CD4-positive, alpha-beta T cell (primary cell): Measurements from ENCODE around the gene PMAIP1. TPM values are rescaled to one million over a fixed set of nuclear protein-coding genes. Genes with fewer than 3 reads are reported as not detected.
A peak's percentile ranks its signal among the peaks of the same experiment; 100 is the strongest.

ENCODE experiments used
- ATAC-seq: fragments of 200-7000 bp; cut with Tn5 transposase; one replicate; pipeline ENCODE4 v1.10.0; 2022; ENCODE audit warnings: mild to moderate bottlenecking; ENCODE audit not compliant: poor library complexity
- CTCF ChIA-PET: fragments of 350-600 bp; sonication (Branson Sonifier 250); formaldehyde crosslinking; loops from one replicate; lab custom pipeline; 2021; ENCODE audit warnings: antibody characterized with exemption, inconsistent platforms; lab: Charles Lee
- POLR2A ChIA-PET: fragments of 350-600 bp; sonication (Branson Sonifier 250); formaldehyde crosslinking; loops from one replicate; lab custom pipeline; 2021; ENCODE audit warnings: antibody characterized with exemption, inconsistent platforms; lab: Charles Lee
- DNase-seq, 14 experiments: peaks; one replicate each; pipeline ENCODE4 v3.0.0-alpha.2; 2013 to 2020; ENCODE audit warnings: mixed read lengths in 2 of 14
- H3K27ac ChIP-seq, 2 donors: one replicate each; pipeline versions ENCODE4 v1.5.1 to v1.7.0; 2013; ENCODE audit warnings: low read length in 2 of 2, low read depth in 1 of 2, mild to moderate bottlenecking in 1 of 2
- H3K27me3 ChIP-seq, 2 experiments: 1 replicate in 1 of 2; 2 replicates in 1 of 2; pipeline versions ENCODE4 v1.6.1 to v1.7.0; 2013; ENCODE audit warnings: low read length in 2 of 2, control low read depth in 1 of 2, mild to moderate bottlenecking in 1 of 2, moderate library complexity in 1 of 2; ENCODE audit not compliant: insufficient read depth in 2 of 2, control insufficient read depth in 1 of 2
- H3K36me3 ChIP-seq: one replicate; pipeline ENCODE4 v1.6.1; 2013; ENCODE audit warnings: low read length, control low read depth; ENCODE audit not compliant: insufficient read depth
- H3K4me1 ChIP-seq: one replicate; pipeline ENCODE4 v1.6.1; 2013; ENCODE audit warnings: low read length, control low read depth; ENCODE audit not compliant: insufficient read depth
- H3K4me3 ChIP-seq: one replicate; pipeline ENCODE4 v1.5.1; 2013; ENCODE audit warnings: mild to moderate bottlenecking, low read length, moderate library complexity
- H3K9me3 ChIP-seq, 2 experiments: 1 replicate in 1 of 2; 2 replicates in 1 of 2; pipeline versions ENCODE4 v1.6.1 to v1.7.0; 2013; ENCODE audit warnings: low read length in 2 of 2, mild to moderate bottlenecking in 2 of 2, control low read depth in 1 of 2, moderate library complexity in 1 of 2; ENCODE audit not compliant: control insufficient read depth in 1 of 2, insufficient read depth in 1 of 2
- H3K27ac Mint-ChIP-seq: one replicate; pipeline ENCODE4 v1.8.0; 2020; ENCODE audit warnings: mixed read lengths
- H3K27me3 Mint-ChIP-seq: one replicate; pipeline ENCODE4 v1.8.0; 2021; ENCODE audit warnings: mixed read lengths
- H3K36me3 Mint-ChIP-seq: one replicate; pipeline ENCODE4 v1.8.0; 2021; ENCODE audit warnings: low read depth, mixed read lengths
- H3K4me1 Mint-ChIP-seq: one replicate; pipeline ENCODE4 v1.8.0; 2021; ENCODE audit warnings: low read depth, mixed read lengths
- H3K4me3 Mint-ChIP-seq: one replicate; pipeline ENCODE4 v1.8.0; 2020; ENCODE audit warnings: mild to moderate bottlenecking, mixed read lengths
- H3K9me3 Mint-ChIP-seq: one replicate; pipeline ENCODE4 v1.8.0; 2020; ENCODE audit warnings: mixed read lengths
- CTCF ChIP-seq: fragments of 200-600 bp; IDR thresholded peaks from one replicate; pipeline ENCODE4 v1.8.0; 2022; ENCODE audit warnings: antibody characterized with exemption, mild to moderate bottlenecking
- intact Hi-C, 2 experiments: fragments of 100-400 bp; cut with DNase I in 1 of 2; cut with micrococcal nuclease in 1 of 2; formaldehyde crosslinking; loops; one replicate each; pipeline versions ENCODE4 v1.15.1 to v1.9.0; 2023 to 2025; cut with DNase I, micrococcal nuclease
- total RNA-seq, 174 experiments: library from RNA in 2 of 174; stranded (reverse) in 2 of 174; gene quantifications; one replicate each; pipeline ENCODE4 v1.2.3 and lab custom pipeline; 2021 to 2026

Gene PMAIP1
- total RNA-seq, 2 experiments from 2014 or later, result 100 to 101 TPM

GRCh38 chr18:59873641-59874040 is 26.2 kb upstream of the PMAIP1 start:
- peaks cover 0 to 4% of the 10 kb centered on the region in 2 experiments for H3K9me3 ChIP-seq
- intact Hi-C loops, result no loop called here
- H3K4me1 Mint-ChIP-seq, result no peaks in the 10 kb centered on the region

GRCh38 chr18:59874166-59874565 is 25.6 kb upstream of the PMAIP1 start:
- intact Hi-C loops, result no loop called here
- Histone ChIP-seq H3K27ac (no peak overlapping the region), H3K36me3 (no peaks in the 10 kb centered on the region), H3K4me1 (no peaks in the 10 kb centered on the region), H3K9me3 (peaks cover 0 to 4% of the 10 kb centered on the region in 2 experiments), H3K27me3 (no peaks in the 10 kb centered on the region), H3K4me3 (no peak overlapping the region)
- DNase-seq, result peak in 1 of 14 experiments; percentile 20
- Mint-ChIP-seq H3K27me3 (no peaks in the 10 kb centered on the region), H3K36me3 (no peaks in the 10 kb centered on the region), H3K4me3 (no peak overlapping the region), H3K4me1 (no peaks in the 10 kb centered on the region), H3K9me3 (no peaks in the 10 kb centered on the region), H3K27ac (no peak overlapping the region)
- CTCF ChIA-PET, result no interaction called here
- no peak for TF ChIP-seq CTCF
- no peak for ATAC-seq
- POLR2A ChIA-PET, result no interaction called here

More at GRCh38 chr18:59873641-59874040, 26.2 kb upstream of the PMAIP1 start:
- H3K4me3 ChIP-seq, result no peak overlapping the region
- no peak overlapping the region for H3K27ac ChIP-seq
- TF ChIP-seq CTCF, result no peak
- H3K36me3 ChIP-seq, result no peaks in the 10 kb centered on the region
- Mint-ChIP-seq H3K36me3 (no peaks in the 10 kb centered on the region), H3K27me3 (no peaks in the 10 kb centered on the region), H3K9me3 (no peaks in the 10 kb centered on the region), H3K27ac (no peak overlapping the region), H3K4me3 (no peak overlapping the region)
- CTCF ChIA-PET, result no interaction called here
- DNase-seq (no peak), ATAC-seq (no peak)
- POLR2A ChIA-PET, result no interaction called here
- H3K27me3 ChIP-seq, result no peaks in the 10 kb centered on the region
- H3K4me1 ChIP-seq, result no peaks in the 10 kb centered on the region

GRCh38 chr18:59876310-59876626 is 23.5 kb upstream of the PMAIP1 start:
- Mint-ChIP-seq H3K4me1 (no peaks in the 10 kb centered on the region), H3K9me3 (no peaks in the 10 kb centered on the region), H3K27ac (no peak overlapping the region), H3K4me3 (no peak overlapping the region), H3K27me3 (no peaks in the 10 kb centered on the region), H3K36me3 (no peaks in the 10 kb centered on the region)
- Histone ChIP-seq H3K36me3 (no peaks in the 10 kb centered on the region), H3K4me3 (no peak overlapping the region), H3K27me3 (no peaks in the 10 kb centered on the region), H3K9me3 (peaks cover 0 to 4% of the 10 kb centered on the region in 2 experiments), H3K27ac (no peak overlapping the region), H3K4me1 (no peaks in the 10 kb centered on the region)
- POLR2A ChIA-PET, result no interaction called here
- DNase-seq, result no peak
- CTCF ChIA-PET, result interaction anchor here (0.7 kb wide), 1 partner anchor 49 kb away, joined by 3 read pairs; no protein-coding TSS in a partner anchor
- intact Hi-C loops, result no loop called here
- no peak for ATAC-seq
- no peak for TF ChIP-seq CTCF
